Nasal cavity respiratory epithelium epithelial cell of viscerocranial mucosa (primary cell): ENCODE data around the gene RUVBL1. TPM values are rescaled to one million over a fixed set of nuclear protein-coding genes. Genes with fewer than 3 reads are reported as not detected.

Experiments
- total RNA-seq: library from RNA; depleted of rRNA; stranded (reverse); fragments of >200 nt; gene quantifications from 2 replicates; pipeline ENCODE4 v1.2.3, GENCODE V29; 2014

The RUVBL1 gene
- total RNA-seq = 47.8 and 61.4 TPM in 2 replicates

DNA sequence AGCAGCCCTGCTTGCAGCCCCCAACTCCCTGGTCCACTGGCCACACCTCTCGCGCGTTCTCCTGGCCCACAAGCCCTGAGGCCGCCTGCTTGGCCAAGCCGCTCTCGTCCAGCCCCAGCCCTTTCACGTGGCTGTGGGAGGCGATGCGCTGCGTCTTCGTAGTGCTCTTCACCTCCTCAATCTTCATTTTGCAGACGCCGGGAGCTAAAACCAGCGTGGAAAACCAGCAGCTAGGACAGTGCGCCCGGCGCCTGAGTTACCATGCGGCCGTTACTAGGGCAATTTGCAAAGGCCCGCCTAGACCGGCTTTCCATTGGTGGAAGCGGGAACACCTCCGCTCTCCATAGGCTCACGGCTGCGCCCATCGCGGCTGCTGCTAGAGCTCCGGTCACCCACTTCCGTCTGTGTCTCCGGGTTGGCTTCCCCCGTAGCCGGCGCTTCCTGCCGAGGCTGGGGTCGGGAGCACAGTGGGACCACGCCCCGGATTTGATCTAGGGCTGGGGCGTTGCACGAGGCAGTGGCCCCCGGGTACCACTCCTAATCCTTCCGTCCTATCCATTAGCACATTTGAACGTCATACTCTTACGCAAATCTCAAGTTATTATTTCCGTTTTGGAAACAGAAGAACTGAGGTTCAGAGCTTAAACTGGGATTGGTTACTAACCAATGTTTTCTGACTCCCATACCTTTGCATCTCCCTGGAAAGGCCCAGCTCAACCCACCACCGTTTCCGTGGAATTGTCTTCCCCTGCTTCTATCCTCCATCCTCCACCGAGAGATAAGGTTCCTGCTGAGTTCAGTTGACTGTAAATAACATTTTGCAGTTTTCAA lies at the start of gene RUVBL1:
Gene RUVBL1, minus strand, starts transcription at position 275 of the 831 bp plus-strand sequence. Its CDS starts 88 bp downstream, at position 187.

DNA sequence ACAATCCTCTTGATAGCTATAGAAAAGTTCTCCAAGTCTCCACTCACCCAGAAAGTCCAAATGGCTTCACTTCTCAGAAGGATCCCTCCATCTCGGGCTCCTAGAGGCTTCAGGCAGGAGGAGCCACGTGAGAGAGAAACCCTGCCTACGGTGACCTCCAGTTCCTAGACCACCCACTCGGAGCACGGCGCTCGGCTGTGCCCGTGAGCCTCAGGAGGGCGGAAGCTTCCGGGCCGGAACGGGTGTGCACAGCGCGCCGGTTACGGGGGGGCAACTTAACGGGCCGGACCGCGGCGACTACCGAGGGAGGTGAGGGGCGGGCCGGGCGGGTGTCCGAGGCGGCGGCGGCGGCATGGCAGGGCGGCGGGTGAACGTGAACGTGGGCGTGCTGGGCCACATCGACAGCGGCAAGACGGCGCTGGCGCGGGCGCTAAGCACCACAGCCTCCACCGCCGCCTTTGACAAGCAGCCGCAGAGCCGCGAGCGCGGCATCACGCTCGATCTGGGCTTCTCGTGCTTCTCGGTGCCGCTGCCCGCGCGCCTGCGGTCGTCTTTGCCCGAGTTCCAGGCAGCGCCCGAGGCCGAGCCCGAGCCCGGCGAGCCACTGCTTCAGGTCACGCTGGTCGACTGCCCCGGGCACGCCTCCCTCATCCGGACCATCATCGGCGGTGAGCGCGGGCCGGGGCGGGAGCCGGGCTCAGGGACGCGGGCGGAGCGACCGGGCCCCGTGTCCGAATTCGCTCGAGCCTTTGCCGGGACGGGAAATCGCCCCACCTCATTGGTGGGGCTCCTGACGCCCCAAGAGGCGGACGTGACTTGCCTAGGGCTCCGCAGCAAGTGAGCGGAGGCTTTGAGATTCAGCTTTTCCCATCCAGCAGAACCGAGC lies 29.8 kb upstream of the RUVBL1 start, which contains the start of gene EEFSEC:
Gene EEFSEC, plus strand, starts transcription at position 326 of the 886 bp plus-strand sequence. Its CDS starts 27 bp downstream, at position 353.

DNA sequence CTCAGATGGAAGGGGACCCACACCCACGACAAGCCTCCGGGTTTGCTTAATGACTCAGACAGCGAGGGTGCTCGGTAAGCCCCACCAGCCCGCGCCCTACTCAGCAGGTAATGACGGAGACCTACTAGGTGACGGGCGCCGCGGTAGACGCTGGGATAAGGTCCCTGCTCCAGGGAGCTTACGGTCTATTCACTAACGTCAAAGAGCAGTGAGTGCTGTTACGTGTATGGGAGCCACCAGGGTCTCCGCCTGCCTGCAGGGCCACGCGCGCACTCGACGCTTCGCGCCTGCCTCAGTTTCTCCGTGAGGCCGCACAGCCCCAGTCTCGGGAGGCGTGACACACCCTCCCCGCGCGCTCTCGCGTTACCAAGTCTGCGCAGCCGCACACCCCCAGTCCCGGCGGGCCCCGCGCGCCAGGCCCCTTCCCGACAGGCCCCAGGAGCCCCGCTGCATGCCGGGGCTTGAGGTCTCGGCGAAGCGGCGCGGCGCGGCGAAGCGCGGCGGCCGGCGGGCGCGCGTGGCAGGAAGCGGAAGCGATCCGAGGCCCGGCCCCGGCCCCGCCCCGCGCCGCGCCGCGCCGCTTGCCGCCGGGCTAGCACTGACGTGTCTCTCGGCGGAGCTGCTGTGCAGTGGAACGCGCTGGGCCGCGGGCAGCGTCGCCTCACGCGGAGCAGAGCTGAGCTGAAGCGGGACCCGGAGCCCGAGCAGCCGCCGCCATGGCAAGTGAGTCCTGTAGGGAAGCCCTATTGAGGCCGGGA lies 71.6 kb downstream of the RUVBL1 start, which contains the start of gene SEC61A1:
Gene SEC61A1, plus strand, starts transcription at position 601 of the 758 bp plus-strand sequence. Its CDS starts 116 bp downstream, at position 717.

Other genes starting within 250 kb of the RUVBL1 start
- under 0.01 TPM in 1 of 2 replicates, not detected in the other for gene KBTBD12, start 208.6 kb downstream of the RUVBL1 start, total RNA-seq
- gene SEC61A1, start 71.4 kb downstream of the RUVBL1 start, total RNA-seq = 320 and 326 TPM in 2 replicates
- 3.4 and 6.5 TPM in 2 replicates for gene EEFSEC, start 29.7 kb upstream of the RUVBL1 start, total RNA-seq